GM12875 (cell line): ENCODE results near the gene NXT1.

Source experiments
- H3K4me3 ChIP-seq: one replicate; pipeline ENCODE4 v1.5.1; 2011; ENCODE audit warnings: low read depth, low read length, control low read depth
- TF ChIP-seq, protein P1 (sequence below): IDR thresholded peaks from 2 replicates; pipeline ENCODE4 v1.5.1; 2011; ENCODE audit warnings: low read depth, mild to moderate bottlenecking, control low read depth, inconsistent platforms, low read length, moderate library complexity, borderline replicate concordance; ENCODE audit not compliant: insufficient read depth

Gene NXT1

DNA sequence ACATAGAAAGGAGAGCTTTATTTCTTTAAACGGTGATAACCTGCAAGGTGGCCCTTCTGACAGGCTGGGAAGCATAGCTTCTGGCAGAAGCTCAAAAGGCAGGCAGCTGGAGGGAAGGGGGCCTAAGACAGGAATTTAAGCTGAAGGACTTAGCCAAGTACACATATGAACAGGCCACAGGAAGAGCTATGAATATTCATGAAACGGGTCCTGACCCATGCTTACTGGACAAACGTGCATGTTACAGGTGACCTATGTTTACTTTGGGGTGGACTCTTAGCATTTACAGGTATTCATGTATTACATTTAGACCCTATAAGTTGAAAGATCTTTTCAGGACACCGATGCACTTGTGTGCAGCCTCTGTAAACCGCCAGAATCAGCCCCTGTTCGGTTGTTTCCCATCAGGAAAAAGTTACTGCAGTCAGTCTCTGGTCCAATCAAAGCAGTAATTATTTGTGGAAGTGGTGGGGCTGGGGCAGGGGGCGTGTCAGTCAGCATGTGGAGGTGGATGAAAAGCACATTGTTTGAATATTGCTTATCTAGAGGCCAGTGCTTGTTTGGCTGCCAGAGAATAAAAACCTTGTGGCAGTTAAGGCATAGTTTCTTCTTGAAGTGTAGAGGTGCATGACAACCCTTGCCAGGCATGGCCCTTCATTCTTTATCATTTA is 8.5 kb downstream of the NXT1 start:
- TF ChIP-seq, protein P1, sequence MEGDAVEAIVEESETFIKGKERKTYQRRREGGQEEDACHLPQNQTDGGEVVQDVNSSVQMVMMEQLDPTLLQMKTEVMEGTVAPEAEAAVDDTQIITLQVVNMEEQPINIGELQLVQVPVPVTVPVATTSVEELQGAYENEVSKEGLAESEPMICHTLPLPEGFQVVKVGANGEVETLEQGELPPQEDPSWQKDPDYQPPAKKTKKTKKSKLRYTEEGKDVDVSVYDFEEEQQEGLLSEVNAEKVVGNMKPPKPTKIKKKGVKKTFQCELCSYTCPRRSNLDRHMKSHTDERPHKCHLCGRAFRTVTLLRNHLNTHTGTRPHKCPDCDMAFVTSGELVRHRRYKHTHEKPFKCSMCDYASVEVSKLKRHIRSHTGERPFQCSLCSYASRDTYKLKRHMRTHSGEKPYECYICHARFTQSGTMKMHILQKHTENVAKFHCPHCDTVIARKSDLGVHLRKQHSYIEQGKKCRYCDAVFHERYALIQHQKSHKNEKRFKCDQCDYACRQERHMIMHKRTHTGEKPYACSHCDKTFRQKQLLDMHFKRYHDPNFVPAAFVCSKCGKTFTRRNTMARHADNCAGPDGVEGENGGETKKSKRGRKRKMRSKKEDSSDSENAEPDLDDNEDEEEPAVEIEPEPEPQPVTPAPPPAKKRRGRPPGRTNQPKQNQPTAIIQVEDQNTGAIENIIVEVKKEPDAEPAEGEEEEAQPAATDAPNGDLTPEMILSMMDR: no peak
- no peak overlapping the region for H3K4me3 ChIP-seq

DNA sequence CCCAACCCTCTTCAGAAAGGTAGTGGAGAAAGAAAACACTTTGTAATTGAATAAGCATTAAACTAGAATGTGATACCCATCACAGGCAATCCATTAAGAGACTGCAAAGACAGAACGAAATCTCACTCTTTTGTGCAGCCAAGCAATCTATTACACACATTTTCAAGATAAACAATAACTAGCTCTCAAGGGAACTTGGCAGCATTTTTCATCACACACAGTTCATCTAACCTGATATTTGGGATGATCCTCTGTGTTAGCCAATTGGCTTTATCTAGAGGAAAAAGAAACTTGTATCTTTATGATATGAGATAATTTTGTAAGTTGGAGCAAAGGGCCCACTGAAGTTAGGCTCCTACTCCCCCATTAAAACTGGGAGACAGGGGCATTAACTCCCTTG is 9.9 kb downstream of the NXT1 start:
- TF ChIP-seq, protein P1: no peak
- no peak overlapping the region for H3K4me3 ChIP-seq

DNA sequence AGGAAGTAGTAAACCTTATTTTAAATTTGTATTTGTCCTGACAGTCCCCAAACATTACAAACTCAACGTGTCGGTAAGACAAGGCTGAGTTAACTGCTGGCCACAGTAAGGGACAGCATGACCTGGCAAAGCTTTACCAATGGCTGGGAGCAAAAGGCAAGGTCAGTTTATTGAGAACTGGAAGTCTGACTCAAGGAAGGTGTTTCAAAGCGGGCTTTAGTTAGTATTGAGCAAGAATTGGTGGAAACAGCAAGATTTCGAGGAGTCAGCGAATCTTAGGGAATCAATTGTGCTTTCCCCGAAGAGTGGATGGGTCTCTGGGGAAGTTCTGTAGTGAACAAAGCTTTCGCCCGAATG is 10.5 kb downstream of the NXT1 start:
- TF ChIP-seq, protein P1: no peak

GRCh38 chr20:23361476-23362391 is 11.1 kb downstream of the NXT1 start, which contains the start of gene GZF1:
TSS of gene GZF1 (plus strand) at chr20:23362182. CDS start at chr20:23364384, 2,202 bp downstream.
- TF ChIP-seq, protein P1: peak; percentile 2; the same call in 1 of the 2 replicates
- H3K4me3 ChIP-seq: peak within 1 kb of the TSS; percentile 79

More for the DNA sequence above, 10.5 kb downstream of the NXT1 start:
- peak overlapping the region; percentile 74 for H3K4me3 ChIP-seq

- TF ChIP-seq, protein P1: no peak
- peak overlapping the region; percentile 79 for H3K4me3 ChIP-seq
Measured at GRCh38 chr20:23362392-23363256, 12.0 kb downstream of the NXT1 start.

GRCh38 chr20:23363257-23363649 is 12.7 kb downstream of the NXT1 start:
- H3K4me3 ChIP-seq: peak overlapping the region; percentile 79
- TF ChIP-seq, protein P1: no peak
